WERI-Rb-1 (cell line): ENCODE results near the gene PIK3C2G.
"Not testable (repeated sequence)": the region's sequence is repeated elsewhere in the genome, so short reads cannot be mapped to it uniquely, and the experiment has no call there.

Source experiments
- DNase-seq: peaks from one replicate; pipeline ENCODE4 v3.0.0-alpha.2; 2020
- H3K27ac ChIP-seq: fragments of 250-450 bp; sonication (Bioruptor Pico); 2 replicates; pipeline ENCODE4 v1.5.1; 2020; ENCODE audit warnings: mild to moderate bottlenecking, moderate library complexity
- H3K27me3 ChIP-seq: fragments of 250-450 bp; sonication (Bioruptor Pico); 2 replicates; pipeline ENCODE4 v1.5.1; 2021; ENCODE audit warnings: mild to moderate bottlenecking, low read depth, moderate library complexity; ENCODE audit not compliant: insufficient read depth, severe bottlenecking
- H3K36me3 ChIP-seq: fragments of 250-450 bp; sonication (Bioruptor Pico); 2 replicates; pipeline ENCODE4 v1.5.1; 2020; ENCODE audit warnings: mild to moderate bottlenecking, moderate library complexity
- H3K4me3 ChIP-seq: 2 replicates; pipeline ENCODE4 v1.5.1; 2011; ENCODE audit warnings: low read depth, mild to moderate bottlenecking, control low read depth, low read length
- H3K9me3 ChIP-seq: fragments of 250-450 bp; sonication (Bioruptor Pico); 2 replicates; pipeline ENCODE4 v1.5.1; 2021; ENCODE audit warnings: mild to moderate bottlenecking, moderate library complexity; ENCODE audit not compliant: severe bottlenecking
- CTCF ChIP-seq: IDR thresholded peaks from 2 replicates; pipeline ENCODE4 v1.5.1; 2011; ENCODE audit warnings: low read depth, mild to moderate bottlenecking, control low read depth, inconsistent platforms, low read length

Gene PIK3C2G

GRCh38 chr12:18254081-18254480 is 7.2 kb upstream of the PIK3C2G start:
- H3K27ac ChIP-seq: no peak overlapping the region
- DNase-seq: no peak
- TF ChIP-seq CTCF: no peak
- no peaks in the 10 kb centered on the region for H3K36me3 ChIP-seq
- H3K27me3 ChIP-seq: no peaks in the 10 kb centered on the region
- H3K4me3 ChIP-seq: no peak overlapping the region
- no peaks in the 10 kb centered on the region for H3K9me3 ChIP-seq

DNA sequence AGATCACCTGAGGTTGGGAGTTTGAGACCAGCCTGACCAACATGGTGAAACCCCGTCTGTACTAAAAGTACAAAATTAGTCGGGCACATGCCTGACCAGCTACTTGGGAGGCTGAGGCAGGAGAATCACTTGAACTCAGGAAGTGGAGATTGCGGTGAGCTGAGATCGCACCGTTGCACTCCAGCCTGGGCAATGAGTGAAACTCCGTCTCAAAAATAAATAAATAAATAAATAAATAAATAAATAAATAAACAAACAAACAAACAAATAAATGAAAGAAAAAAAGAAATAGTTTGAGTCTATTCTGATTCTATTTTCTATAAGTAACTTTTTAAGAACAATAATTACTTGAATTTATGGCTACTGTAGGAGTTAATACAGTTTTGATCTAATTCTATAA is 6.3 kb upstream of the PIK3C2G start:
- H3K27ac ChIP-seq, H3K4me3 ChIP-seq, H3K27me3 ChIP-seq, H3K9me3 ChIP-seq, H3K36me3 ChIP-seq, DNase-seq: not testable (repeated sequence)

GRCh38 chr12:18257251-18257650 is 4.1 kb upstream of the PIK3C2G start:
- H3K27me3 ChIP-seq: no peaks in the 10 kb centered on the region
- no peak for TF ChIP-seq CTCF

DNA sequence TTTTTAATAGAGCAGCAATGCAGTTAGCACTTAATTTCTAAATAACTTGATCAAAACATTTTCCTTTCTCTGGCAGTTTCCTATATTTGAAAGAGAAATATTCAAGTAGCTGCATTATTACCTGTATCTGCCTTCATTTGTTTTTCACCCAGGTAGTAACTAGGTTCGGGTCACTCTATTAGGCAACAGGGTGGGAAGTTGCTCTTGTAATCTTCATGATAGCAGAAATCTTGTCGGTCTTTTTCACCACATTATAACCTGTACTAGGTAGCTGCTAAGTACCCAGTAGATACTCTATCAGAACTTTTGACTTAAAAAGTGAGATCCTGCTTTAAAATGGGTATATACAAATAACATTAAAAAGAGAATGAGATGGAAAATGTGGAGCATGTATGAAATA is 2.4 kb upstream of the PIK3C2G start:
- no peaks in the 10 kb centered on the region for H3K36me3 ChIP-seq
- no peak overlapping the region for H3K4me3 ChIP-seq
- no peak for DNase-seq
- TF ChIP-seq CTCF: no peak
- no peaks in the 10 kb centered on the region for H3K27me3 ChIP-seq
- H3K27ac ChIP-seq: no peak overlapping the region
- H3K9me3 ChIP-seq: no peaks in the 10 kb centered on the region

More at GRCh38 chr12:18257251-18257650, 4.1 kb upstream of the PIK3C2G start:
- H3K27ac ChIP-seq: no peak overlapping the region
- H3K36me3 ChIP-seq: no peaks in the 10 kb centered on the region
- no peak for DNase-seq
- no peak overlapping the region for H3K4me3 ChIP-seq
- no peaks in the 10 kb centered on the region for H3K9me3 ChIP-seq

DNA sequence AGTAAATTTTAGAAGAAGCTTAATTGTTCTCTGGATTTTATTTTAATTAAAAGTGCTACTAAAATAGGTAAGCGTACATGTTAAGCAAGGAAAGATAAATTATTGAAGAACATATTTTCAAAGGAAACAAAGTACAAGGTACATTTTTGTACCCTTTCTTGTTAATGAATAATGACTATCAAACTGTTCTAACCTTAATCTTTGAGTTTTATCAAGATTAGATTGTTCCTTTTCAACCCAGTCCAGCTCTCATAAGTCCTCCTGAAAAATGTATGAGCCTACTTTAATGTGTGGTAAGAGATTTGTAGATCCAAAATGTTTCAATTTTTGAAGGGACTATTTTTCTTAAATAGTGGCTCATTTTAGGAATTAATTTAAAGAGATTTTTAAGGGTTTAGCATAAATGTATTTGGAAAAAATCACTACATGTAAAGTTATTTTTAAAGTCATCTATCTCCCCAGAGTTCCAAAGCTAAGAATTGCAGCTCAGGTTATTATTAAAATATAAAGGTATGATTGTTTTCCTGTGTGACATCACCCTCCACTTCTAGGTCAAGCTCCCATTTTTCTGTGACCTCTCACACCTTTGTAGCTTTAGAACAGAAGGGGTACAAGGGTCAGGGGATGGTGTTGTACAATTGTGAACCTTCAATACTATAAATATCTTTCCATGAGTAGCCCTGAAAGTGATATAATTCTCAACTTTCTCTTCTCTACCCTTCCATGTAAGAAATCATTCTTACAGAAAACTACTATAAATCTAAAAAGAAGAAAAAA is 1.2 kb upstream of the PIK3C2G start:
- Histone ChIP-seq H3K9me3 (no peaks in the 10 kb centered on the region), H3K27ac (no peak overlapping the region), H3K36me3 (no peaks in the 10 kb centered on the region), H3K27me3 (no peaks in the 10 kb centered on the region), H3K4me3 (no peak overlapping the region)
- TF ChIP-seq CTCF: no peak
- DNase-seq: no peak

DNA sequence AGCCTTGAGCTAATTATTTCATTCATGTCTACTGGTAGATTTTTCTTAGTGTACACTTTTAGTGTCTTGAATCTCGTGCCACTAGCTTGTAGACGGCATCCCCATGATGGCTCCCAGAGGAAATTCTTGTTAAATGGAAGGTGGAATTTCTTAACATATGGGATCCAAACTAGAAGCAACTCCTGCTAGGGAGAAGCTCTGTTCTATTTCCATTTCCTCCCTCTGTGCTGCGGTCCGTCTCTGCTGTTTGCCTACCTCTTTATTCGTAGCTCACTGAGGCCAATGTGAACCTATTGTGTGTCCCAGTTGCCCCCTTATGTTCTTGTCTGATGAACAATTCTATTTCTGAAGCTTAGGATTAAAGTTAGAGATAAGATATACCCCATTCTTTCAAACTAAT is 588 bp downstream of the PIK3C2G start:
- no peaks in the 10 kb centered on the region for H3K36me3 ChIP-seq
- no peak for TF ChIP-seq CTCF
- H3K9me3 ChIP-seq: no peaks in the 10 kb centered on the region
- H3K27me3 ChIP-seq: no peaks in the 10 kb centered on the region
- H3K27ac ChIP-seq: no peak overlapping the region
- no peak for DNase-seq
- H3K4me3 ChIP-seq: no peak overlapping the region
